GM19463 (cell line): Measurements from ENCODE around the gene LIMK2.
A peak's percentile ranks its signal among the peaks of the same experiment; 100 is the strongest.
"Not testable (repeated sequence)": the region's sequence is repeated elsewhere in the genome, so short reads cannot be mapped to it uniquely, and the experiment has no call there.

Experiments
- ATAC-seq: cut with Tn5 transposase; IDR thresholded peaks from one replicate; pipeline ENCODE4 v1.9.1; 2021; ENCODE audit warnings: mild to moderate bottlenecking, moderate library complexity; ENCODE audit not compliant: unreplicated experiment

The LIMK2 gene

DNA sequence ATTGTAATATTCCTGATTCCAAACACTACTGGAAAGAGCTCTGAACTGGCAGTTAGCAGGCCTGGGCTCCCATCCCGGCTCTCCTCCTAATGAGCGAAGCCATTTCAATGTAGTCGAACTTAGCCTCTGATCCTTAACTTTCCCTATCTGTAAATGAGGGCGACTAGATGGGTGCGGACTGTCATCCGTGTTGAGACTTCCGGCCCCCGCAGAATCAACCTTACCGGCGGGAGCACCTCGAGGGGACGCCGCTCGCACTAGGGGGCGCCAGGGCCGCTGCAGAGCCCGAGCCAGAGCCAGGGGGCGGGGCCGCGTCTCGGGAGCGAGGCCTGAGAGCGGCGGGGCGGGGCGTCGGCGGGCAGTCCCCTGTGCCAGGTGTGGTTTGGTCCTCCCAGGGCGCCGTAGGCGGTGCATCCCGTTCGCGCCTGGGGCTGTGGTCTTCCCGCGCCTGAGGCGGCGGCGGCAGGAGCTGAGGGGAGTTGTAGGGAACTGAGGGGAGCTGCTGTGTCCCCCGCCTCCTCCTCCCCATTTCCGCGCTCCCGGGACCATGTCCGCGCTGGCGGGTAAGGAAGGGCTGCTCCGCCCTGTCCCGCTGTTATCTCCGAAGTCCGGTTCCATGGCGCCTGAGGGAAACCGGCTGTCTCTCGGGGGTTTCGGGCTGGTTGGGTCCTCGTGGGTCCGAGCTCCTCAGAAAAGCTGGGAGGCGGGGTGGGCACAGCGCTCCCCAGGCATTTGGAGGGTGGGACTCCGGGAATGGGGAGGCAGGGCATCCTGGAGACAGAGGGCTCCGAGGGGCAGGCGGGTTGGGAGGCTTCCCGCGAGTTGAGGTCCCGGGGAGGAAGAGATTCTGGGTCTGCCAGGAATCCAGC lies at the start of gene LIMK2:
TSS of gene LIMK2 (plus strand) at position 437 of the 869 bp plus-strand sequence. CDS start at position 548, 111 bp downstream.
- ATAC-seq = peak; percentile 87

DNA sequence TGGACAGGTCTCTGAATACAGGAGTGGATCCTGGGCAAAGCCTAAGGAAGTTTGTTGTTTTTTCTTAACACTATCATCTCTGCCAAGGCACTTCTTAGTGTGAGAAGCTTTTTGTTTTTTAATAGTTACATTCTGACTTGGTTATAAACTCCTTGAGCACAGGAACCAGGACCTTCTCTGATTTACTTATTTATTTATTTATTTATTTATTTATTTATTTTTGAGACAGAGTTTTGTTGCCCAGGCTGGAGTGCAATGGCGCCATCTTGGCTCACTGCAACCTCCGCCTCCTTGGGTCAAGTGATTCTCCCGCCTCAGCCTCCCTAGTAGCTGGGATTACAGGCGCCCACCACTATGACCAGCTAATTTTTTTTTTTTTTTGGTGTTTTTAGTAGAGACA lies 41.1 kb upstream of the LIMK2 start:
- ATAC-seq = no peak

DNA sequence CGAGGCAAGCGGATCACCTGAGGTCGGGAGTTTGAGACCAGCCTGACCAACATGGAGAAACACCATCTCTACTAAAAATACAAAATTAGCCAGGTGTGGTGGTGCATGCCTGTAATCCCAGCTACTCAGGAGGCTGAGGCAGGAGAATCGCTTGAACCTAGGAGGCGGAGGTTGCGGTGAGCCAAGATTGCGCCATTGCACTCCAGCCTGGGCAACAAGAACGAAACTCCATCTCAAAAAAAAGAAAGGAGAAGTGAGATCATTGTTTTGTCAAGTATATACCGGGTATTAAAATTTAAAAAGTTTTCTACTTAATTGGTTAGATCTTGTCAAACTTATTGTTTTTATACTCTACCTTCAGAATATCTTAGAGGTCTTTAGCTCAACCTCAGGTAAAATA lies 40.4 kb upstream of the LIMK2 start:
- ATAC-seq = not testable (repeated sequence)

- no peak for ATAC-seq
Measured at GRCh38 chr22:31173386-31174145, 38.5 kb upstream of the LIMK2 start.

DNA sequence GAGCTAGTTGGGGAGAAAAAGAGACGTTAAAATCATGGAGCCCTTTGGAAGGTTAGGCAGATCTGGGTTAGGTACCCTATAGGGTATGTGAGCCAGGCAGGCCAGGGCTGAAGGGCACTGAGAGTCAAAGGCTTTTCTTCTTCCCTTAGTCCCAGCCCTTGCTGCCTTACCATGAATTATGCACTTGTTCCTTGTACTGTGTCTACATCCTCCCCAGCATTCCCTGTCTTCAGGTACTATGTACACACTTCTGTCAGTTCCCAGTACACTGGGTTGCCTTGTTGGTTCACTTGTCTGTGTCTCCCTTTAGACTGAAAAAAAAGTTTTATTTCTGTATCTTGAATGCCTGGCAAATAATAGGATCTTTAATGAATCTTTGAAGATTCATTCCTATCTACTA lies 35.2 kb upstream of the LIMK2 start:
- no peak for ATAC-seq

DNA sequence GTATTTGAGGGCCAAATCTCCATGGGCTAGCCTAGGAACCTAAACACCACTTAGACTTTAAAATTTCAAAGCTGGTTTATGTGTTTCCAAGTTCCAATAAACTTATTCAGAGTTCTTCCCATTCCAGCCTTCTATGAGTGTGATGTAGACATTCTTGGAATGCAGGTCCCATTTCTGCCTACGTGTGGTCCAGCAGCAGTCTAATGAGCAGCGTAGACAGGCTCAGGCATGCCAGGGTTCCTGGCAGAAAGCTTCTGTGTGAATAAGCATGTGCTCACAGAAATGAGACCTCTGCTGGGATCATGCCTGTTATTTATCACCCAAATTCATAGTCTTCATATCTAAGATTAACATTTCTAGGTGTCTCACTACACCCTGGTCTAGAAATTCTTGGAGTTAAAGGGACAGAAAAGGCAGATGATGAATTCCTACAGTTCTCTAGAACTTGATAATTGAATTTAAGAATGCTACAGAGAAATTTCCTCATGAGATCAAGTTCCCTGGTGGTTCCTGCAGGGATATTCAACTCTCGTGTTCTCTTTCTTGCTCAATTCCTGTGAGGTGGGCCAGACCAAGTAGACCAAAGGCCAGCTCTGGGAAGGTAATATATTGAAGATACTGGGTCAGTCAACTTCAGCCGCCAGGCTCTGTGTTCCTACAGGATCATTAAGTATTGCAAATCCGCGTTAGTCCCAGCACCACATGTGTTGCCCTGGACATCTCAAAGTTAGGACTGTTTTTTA lies 34.5 kb upstream of the LIMK2 start:
- ATAC-seq = no peak

DNA sequence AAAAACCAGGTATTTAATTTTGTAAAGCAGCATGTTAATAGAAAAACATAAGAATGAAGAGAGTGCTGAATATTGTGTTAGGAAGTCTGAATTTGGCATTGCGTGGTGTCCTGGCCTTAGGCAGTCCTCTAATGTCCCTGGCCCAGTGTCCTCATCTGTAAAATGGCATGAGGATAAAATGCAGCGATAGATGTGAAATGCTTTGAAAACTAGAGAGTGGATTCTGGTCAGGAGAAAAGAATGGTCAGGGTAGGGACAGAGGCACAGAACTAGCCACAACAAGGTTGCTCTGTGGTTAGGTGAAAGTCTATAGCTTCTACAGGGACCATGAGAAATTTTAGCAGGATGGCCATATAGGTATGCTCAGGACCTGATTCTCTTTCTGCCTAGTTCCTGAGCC lies 33.2 kb upstream of the LIMK2 start:
- ATAC-seq = no peak

DNA sequence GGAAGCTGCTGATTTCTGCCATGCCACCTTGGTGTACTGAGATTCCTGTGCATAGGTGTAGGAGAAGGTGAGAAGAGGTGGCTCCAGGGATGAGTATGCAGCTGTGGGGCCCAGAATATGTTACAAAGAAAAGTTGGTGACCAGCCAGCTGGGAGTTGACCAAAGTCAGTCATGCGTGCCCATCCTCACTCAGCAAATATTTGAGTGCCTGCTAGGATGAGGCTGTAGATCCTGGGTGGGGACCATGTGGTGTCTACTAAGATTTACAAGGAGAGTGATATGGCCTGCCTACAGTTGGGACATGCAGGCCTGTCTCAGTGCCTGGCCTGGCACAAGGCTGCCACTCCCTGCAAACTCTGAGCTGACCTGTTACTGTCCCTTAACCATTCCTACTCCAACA lies 32.8 kb upstream of the LIMK2 start:
- no peak for ATAC-seq

GRCh38 chr22:31184015-31184414 lies 28.1 kb upstream of the LIMK2 start:
- ATAC-seq = no peak

DNA sequence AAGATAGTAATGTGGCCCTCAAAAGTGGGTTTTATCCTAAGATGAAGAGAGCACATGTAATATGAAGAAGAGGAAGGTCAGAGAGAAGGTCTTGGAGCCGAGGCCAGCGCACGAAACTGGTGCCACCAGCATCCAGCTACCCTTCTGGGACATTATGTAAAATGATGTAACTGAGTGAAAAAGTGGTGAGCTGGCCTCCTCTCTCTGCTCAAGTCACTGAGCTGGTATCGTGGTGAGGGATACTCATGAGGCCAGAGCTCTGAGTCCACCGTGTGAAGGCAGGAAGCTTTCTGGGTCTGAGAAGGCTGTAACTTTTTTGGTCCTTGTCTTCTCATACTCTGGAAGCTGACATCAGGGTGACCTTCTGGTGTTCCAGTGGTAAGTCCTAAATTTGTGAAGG lies 27.0 kb upstream of the LIMK2 start:
- no peak for ATAC-seq

GRCh38 chr22:31187627-31188026 lies 24.5 kb upstream of the LIMK2 start:
- ATAC-seq = no peak

DNA sequence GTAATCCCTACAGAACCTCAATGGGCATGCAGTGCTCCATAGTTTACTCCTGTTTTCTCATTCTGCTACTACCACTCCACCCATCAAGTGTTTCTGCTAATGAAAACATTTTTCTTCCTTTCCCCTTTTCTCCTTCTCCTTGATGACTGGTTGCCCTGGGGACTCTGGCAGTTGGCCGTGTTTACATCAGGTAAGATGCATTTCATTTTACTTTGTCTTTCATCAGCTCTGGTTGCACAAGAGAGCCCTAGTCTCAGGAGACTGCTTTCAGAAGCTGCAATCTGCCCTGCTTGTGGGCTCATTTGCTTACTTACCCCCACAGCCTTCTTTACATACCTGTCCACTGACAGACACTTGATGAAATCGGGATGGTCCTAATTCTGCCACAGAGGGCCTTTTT lies 19.6 kb upstream of the LIMK2 start:
- ATAC-seq = no peak

- ATAC-seq = no peak
Measured at GRCh38 chr22:31193092-31193491, 19.0 kb upstream of the LIMK2 start.

GRCh38 chr22:31194681-31195080 lies 17.4 kb upstream of the LIMK2 start:
- not testable (repeated sequence) for ATAC-seq

- no peak for ATAC-seq
Measured at GRCh38 chr22:31199187-31199586, 12.9 kb upstream of the LIMK2 start.

GRCh38 chr22:31204352-31204984 lies 7.6 kb upstream of the LIMK2 start:
- ATAC-seq = not testable (repeated sequence)

DNA sequence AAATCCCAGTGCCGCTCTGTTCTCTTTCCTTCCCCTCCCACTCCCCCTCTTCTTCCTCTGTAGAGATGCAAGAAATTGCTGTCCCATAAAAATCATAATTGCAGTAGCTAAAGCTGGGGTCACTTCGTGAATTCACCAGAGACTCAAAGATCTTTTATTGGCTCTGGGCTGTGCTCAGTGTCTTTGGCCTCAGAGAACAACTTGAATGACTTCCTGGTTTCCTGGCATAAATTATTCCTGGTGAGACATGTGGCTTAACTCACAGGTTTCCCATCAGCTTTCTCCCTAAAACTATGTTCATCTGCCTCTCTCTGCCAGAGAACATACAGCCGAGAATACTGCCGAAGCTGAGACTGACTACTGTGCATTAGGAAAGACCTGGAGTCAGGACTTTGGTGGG lies 7.0 kb upstream of the LIMK2 start:
- not testable (repeated sequence) for ATAC-seq

DNA sequence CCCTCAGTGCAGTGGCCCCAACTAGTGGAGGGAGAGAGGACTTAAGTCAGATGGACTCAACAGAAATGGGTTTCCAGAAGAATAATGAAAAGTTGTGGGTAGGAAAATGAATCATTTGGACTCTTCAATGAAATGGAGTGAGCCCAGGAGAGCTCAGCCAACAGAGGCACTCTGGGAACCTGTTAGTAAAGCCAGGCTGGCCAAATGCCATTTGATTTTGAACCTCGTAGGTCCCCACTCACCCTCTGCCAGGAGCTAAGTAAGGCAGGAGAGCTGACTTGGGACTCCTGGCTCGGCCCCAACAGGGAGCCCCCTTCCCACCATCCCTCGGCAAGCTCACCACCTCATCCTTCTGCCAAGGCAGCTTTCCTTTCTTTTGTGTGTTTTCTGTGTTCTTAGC lies 5.6 kb upstream of the LIMK2 start:
- not testable (repeated sequence) for ATAC-seq

DNA sequence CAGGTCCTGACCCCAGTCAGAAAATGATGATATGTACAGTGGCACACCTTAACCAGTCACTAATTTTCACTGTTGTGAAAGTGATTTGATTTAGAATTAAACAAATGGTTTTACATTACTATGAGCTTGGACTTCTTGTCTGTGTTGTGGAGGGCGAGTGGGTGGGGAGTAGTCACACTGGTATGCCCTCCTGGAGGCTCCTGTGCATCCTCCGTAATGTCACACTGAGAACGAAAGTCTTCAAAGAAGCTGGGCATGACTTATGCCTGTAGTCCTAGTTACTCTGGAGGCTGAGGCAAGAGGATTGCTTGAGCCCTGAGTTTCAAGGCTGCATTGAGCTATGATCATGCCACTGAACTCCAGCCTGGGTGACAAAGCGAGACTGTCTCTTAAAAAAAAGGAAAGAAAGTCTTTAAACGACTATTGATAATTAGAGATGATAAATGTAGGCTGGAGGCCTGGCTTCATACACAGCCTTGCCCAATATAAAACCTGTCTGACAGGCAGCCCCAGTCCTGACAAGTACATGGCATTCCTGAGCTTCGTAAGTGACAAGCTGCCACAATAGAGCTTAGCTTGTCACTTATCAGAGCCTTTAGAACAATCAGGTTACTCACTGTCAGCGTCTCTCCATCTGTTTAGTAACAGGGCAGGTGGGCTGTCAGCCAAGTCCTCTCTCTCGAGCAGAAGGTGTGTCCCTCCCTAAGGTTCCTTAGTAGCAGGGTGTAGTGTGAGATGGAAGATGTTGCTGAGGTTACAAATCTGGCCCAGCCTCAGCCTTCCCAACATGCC lies 5.0 kb upstream of the LIMK2 start:
- no peak for ATAC-seq
